ENCODE data around the gene HSH2D. TPM values are rescaled to one million over a fixed set of nuclear protein-coding genes. Genes with fewer than 3 reads are reported as not detected.

HSH2D gene
- total and polyA plus RNA-seq, 9 of the 15 experiments (the other 6 are each of a cell fraction or from before 2014, with no cell fraction given): 0.03 to 1.1 (median 0.35) TPM; not detected in 1

- no peaks in the 10 kb centered on the region for H4K20me1 ChIP-seq (replicated peaks; ENCODE audit: control insufficient read depth, insufficient read depth, low read length)
- intact Hi-C loops (cut with micrococcal nuclease): no loop called here
- no peak overlapping the region for H2AFZ ChIP-seq (ENCODE audit: low read depth, low read length)
- in situ Hi-C loops (cut with MboI): no loop called here
- H3K9me1 ChIP-seq (ENCODE audit: control insufficient read depth, insufficient read depth, low read length): no peaks in the 10 kb centered on the region
- ATAC-seq (no peak), FAIRE-seq (no peak), DNase-seq (ENCODE audit: extremely low read depth in 1 of 4, low spot score in 3 of 4) (no peak)
- H3K36me3 ChIP-seq (ENCODE audit: control insufficient read depth, insufficient read depth, low read length): peaks cover 74% of the 10 kb centered on the region; the same call in 2 of the 3 replicates
- POLR2A ChIA-PET: interaction anchor here (0.7 to 7.2 kb wide), 7 partner anchors 8 to 28 kb away, joined by 3 to 67 read pairs (median 4); no protein-coding TSS in a partner anchor
- no peaks in the 10 kb centered on the region for H3K9me3 ChIP-seq (replicated peaks; ENCODE audit: control insufficient read depth, insufficient read depth, low read depth, low read length)
- CTCF ChIA-PET (ENCODE audit: low intra/inter-chr PET ratio): no interaction called here
- no peak overlapping the region for H3K4me3 ChIP-seq
- no TSS peak for BruUV-seq (replicated peaks)
- WGBS (ENCODE audit: insufficient coverage, low coverage, missing lambda C conversion rate): 78% methylated on average over 12 of the region's 13 CpGs
- H3K79me2 ChIP-seq (ENCODE audit: control insufficient read depth, insufficient read depth, low read length): no peaks in the 10 kb centered on the region
- no peak overlapping the region for H3K27ac ChIP-seq (ENCODE audit: extremely low read depth, low read depth, low read length)
- H3K27me3 ChIP-seq (ENCODE audit: control insufficient read depth in 2 of 2, insufficient read depth in 2 of 2, low read length in 2 of 2): no peaks in the 10 kb centered on the region
- no peak overlapping the region for H3K4me2 ChIP-seq (ENCODE audit: insufficient read depth, low read length)
- no peaks in the 10 kb centered on the region; a peak in 1 of 5 replicates for H3K4me1 ChIP-seq (replicated peaks in 1 of 2; ENCODE audit: control insufficient read depth in 2 of 2, insufficient read depth in 2 of 2, low read length in 2 of 2)
- no peak overlapping the region; a peak in 1 of 4 replicates for H3K9ac ChIP-seq (ENCODE audit: insufficient read depth in 1 of 2, low read depth in 2 of 2, low read length in 2 of 2)
- TF ChIP-seq LEF1 (IDR thresholded peaks at IDR 0.05) (no peak), BRCA1 (IDR thresholded peaks at IDR 0.05) (no peak), BRCA1 (CRISPR knock-in tag; IDR thresholded peaks at IDR 0.05) (no peak), ZNF316 (IDR thresholded peaks at IDR 0.05) (no peak), ZFP1 (CRISPR knock-in tag; IDR thresholded peaks at IDR 0.05) (no peak), ZNF140 (CRISPR knock-in tag; IDR thresholded peaks at IDR 0.05) (no peak), PHF8 (IDR thresholded peaks at IDR 0.05; ENCODE audit: borderline replicate concordance, low read length) (no peak), AFF1 (IDR thresholded peaks at IDR 0.05; ENCODE audit: low read depth in 1 of 2, partially characterized antibody in 2 of 2) (no peak), NR3C1 (CRISPR knock-in tag; IDR thresholded peaks at IDR 0.05) (no peak)
- TF ChIP-seq, protein P1, sequence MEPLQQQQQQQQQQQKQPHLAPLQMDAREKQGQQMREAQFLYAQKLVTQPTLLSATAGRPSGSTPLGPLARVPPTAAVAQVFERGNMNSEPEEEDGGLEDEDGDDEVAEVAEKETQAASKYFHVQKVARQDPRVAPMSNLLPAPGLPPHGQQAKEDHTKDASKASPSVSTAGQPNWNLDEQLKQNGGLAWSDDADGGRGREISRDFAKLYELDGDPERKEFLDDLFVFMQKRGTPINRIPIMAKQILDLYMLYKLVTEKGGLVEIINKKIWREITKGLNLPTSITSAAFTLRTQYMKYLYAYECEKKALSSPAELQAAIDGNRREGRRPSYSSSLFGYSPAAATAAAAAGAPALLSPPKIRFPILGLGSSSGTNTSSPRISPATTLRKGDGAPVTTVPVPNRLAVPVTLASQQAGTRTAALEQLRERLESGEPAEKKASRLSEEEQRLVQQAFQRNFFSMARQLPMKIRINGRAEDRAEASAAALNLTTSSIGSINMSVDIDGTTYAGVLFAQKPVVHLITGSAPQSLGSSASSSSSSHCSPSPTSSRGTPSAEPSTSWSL (CRISPR knock-in tag; IDR thresholded peaks at IDR 0.05; ENCODE audit: borderline replicate concordance): no peak
Observed at GRCh38 chr19:16095071-16095571, 48.4 kb upstream of the HSH2D start.

All from K562 (cell line).